Measurements from ENCODE around the gene PFN3. TPM values are rescaled to one million over a fixed set of nuclear protein-coding genes. Genes with fewer than 3 reads are reported as not detected.

Gene PFN3
- total RNA-seq, 1 experiment from 2014 or later, result not detected

- TF ChIP-seq EZH2 (IDR thresholded peaks at IDR 0.05; ENCODE audit: low read depth) (no peak), CTCF (conservative IDR thresholded peaks at IDR 0.05) (no peak)
Observed at GRCh38 chr5:177432143-177432838, 31.8 kb upstream of the PFN3 start.

DNA sequence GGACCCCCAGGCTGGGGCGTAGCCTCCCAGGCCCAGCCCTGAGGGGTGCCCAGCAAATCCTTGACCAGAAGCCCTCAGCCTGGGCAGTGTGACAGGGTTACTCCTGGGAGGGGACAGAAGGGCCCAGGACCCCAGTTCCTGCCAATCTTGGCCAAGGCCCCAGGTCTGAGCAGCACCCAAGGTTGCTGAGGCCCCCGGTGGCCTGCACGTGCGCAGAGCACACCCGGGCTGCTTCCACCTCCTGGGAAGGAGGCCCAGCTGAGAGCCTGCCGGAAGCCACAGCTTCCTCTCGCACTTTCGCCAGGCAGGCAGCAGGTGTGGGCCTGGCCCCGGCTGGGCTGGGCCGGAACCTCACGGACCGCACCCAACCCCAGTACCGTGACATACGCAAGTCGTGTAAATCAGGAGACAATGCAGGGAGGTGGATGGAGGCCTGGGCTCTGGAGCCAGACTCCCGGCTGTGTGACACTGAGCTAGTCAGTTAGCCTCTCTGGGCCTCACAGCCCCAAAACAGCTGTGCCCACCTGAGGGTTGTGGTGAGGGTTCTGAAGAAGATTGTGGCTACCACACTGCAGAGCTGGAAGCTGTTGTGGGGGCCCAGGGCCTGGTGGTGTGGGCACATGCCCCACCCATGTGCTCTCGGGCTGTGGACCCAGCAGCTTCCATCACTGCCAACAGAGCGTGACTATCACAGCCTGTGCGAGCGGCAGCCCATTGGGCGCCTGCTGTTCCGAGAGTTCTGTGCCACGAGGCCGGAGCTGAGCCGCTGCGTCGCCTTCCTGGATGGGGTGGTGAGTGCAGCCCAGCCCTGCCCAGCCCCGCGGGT lies 31.1 kb upstream of the PFN3 start:
- H3K4me3 ChIP-seq, result no peak overlapping the region
- H3K27me3 ChIP-seq (ENCODE audit: insufficient read depth, low read depth), result no peaks in the 10 kb centered on the region
- H2AFZ ChIP-seq, result no peak overlapping the region
- ChIA-PET POLR2A (ENCODE audit: unreplicated experiment) (no interaction called here), CTCF (interaction anchor here (0.8 kb wide), 1 partner anchor 28 kb away, joined by 7 read pairs; no protein-coding TSS in a partner anchor)
- H3K9me3 ChIP-seq (ENCODE audit: insufficient read depth, low read depth), result no peaks in the 10 kb centered on the region
- no peak for DNase-seq
- H4K20me1 ChIP-seq (ENCODE audit: insufficient read depth), result peaks cover 29% of the 10 kb centered on the region
- H3K36me3 ChIP-seq (ENCODE audit: low read depth), result no peaks in the 10 kb centered on the region
- H3K27ac ChIP-seq, result no peak overlapping the region
- no peak overlapping the region for H3K4me2 ChIP-seq
- TF ChIP-seq CTCF (conservative IDR thresholded peaks at IDR 0.05), result no peak
- TF ChIP-seq EZH2 (IDR thresholded peaks at IDR 0.05; ENCODE audit: low read depth), result no peak
- peaks cover 35% of the 10 kb centered on the region for H3K79me2 ChIP-seq (ENCODE audit: low read depth)
- intact Hi-C loops (cut with micrococcal nuclease; ENCODE audit: unreplicated experiment), result no loop called here
- BruUV-seq (replicated peaks), result no TSS peak
- H3F3A ChIP-seq (ENCODE audit: insufficient read depth, low read depth), result peaks cover 10% of the 10 kb centered on the region; the same call in 1 of the 2 replicates
- no peaks in the 10 kb centered on the region for H3K9me2 ChIP-seq (ENCODE audit: insufficient read depth)
- H3K4me1 ChIP-seq (replicated peaks; ENCODE audit: insufficient read depth), result peaks cover 15% of the 10 kb centered on the region

More at GRCh38 chr5:177432143-177432838, 31.8 kb upstream of the PFN3 start:
- H3K27me3 ChIP-seq (ENCODE audit: insufficient read depth, low read depth), result no peaks in the 10 kb centered on the region
- H3F3A ChIP-seq (ENCODE audit: insufficient read depth, low read depth), result peaks cover 17% of the 10 kb centered on the region; the same call in 1 of the 2 replicates
- peaks cover 29% of the 10 kb centered on the region for H3K79me2 ChIP-seq (ENCODE audit: low read depth)
- H3K36me3 ChIP-seq (ENCODE audit: low read depth), result no peaks in the 10 kb centered on the region
- H4K20me1 ChIP-seq (ENCODE audit: insufficient read depth), result peaks cover 24% of the 10 kb centered on the region
- DNase-seq, result no peak
- no peaks in the 10 kb centered on the region for H3K9me2 ChIP-seq (ENCODE audit: insufficient read depth)
- H3K4me2 ChIP-seq, result no peak overlapping the region
- POLR2A ChIA-PET (ENCODE audit: unreplicated experiment), result no interaction called here
- intact Hi-C loops (cut with micrococcal nuclease; ENCODE audit: unreplicated experiment), result no loop called here
- CTCF ChIA-PET, result interaction anchor here (0.8 kb wide), 1 partner anchor 29 kb away, joined by 7 read pairs; no protein-coding TSS in a partner anchor
- H3K4me1 ChIP-seq (replicated peaks; ENCODE audit: insufficient read depth), result peaks cover 12% of the 10 kb centered on the region
- H3K4me3 ChIP-seq, result no peak overlapping the region
- BruUV-seq (replicated peaks), result no TSS peak
- H3K9me3 ChIP-seq (ENCODE audit: insufficient read depth, low read depth), result no peaks in the 10 kb centered on the region
- no peak overlapping the region for H3K27ac ChIP-seq
- no peak overlapping the region for H2AFZ ChIP-seq

- peaks cover 29% of the 10 kb centered on the region for H4K20me1 ChIP-seq (ENCODE audit: insufficient read depth)
- TF ChIP-seq CTCF (conservative IDR thresholded peaks at IDR 0.05) (no peak), EZH2 (IDR thresholded peaks at IDR 0.05; ENCODE audit: low read depth) (no peak)
- H3K79me2 ChIP-seq (ENCODE audit: low read depth), result peaks cover 35% of the 10 kb centered on the region
- intact Hi-C loops (cut with micrococcal nuclease; ENCODE audit: unreplicated experiment), result no loop called here
- H3F3A ChIP-seq (ENCODE audit: insufficient read depth, low read depth), result peaks cover 9% of the 10 kb centered on the region; the same call in 1 of the 2 replicates
- no peak overlapping the region for H2AFZ ChIP-seq
- H3K4me3 ChIP-seq, result no peak overlapping the region
- ChIA-PET POLR2A (ENCODE audit: unreplicated experiment) (no interaction called here), CTCF (no interaction called here)
- no peaks in the 10 kb centered on the region for H3K36me3 ChIP-seq (ENCODE audit: low read depth)
- H3K27ac ChIP-seq, result no peak overlapping the region
- H3K4me1 ChIP-seq (replicated peaks; ENCODE audit: insufficient read depth), result peaks cover 15% of the 10 kb centered on the region
- H3K27me3 ChIP-seq (ENCODE audit: insufficient read depth, low read depth), result no peaks in the 10 kb centered on the region
- no peaks in the 10 kb centered on the region for H3K9me2 ChIP-seq (ENCODE audit: insufficient read depth)
- BruUV-seq (replicated peaks), result no TSS peak
- DNase-seq, result no peak
- no peaks in the 10 kb centered on the region for H3K9me3 ChIP-seq (ENCODE audit: insufficient read depth, low read depth)
- no peak overlapping the region for H3K4me2 ChIP-seq
Observed at GRCh38 chr5:177430972-177431316, 30.5 kb upstream of the PFN3 start.
